HG02885 (cell line): Measurements from ENCODE around the gene DCAF6.
"Not testable (repeated sequence)": the region's sequence is repeated elsewhere in the genome, so short reads cannot be mapped to it uniquely, and the experiment has no call there.

Experiments
- ATAC-seq: cut with Tn5 transposase; IDR thresholded peaks from one replicate; pipeline ENCODE4 v1.9.1; 2021; ENCODE audit warnings: mild to moderate bottlenecking; ENCODE audit not compliant: unreplicated experiment, poor library complexity

The DCAF6 gene

GRCh38 chr1:167936068-167936929 lies at the start of gene DCAF6:
DCAF6 (plus strand) TSS chr1:167936683; CDS start chr1:167936912, 229 bp downstream.
- ATAC-seq, result peak; percentile 77

GRCh38 chr1:167887187-167887586 lies 49.3 kb upstream of the DCAF6 start:
- ATAC-seq, result not testable (repeated sequence)

- no peak for ATAC-seq
Measured at GRCh38 chr1:167890400-167890799, 46.1 kb upstream of the DCAF6 start.

GRCh38 chr1:167893798-167894197 lies 42.7 kb upstream of the DCAF6 start:
- ATAC-seq, result no peak

GRCh38 chr1:167898578-167899222 lies 37.8 kb upstream of the DCAF6 start:
- peak; percentile 22 for ATAC-seq

- peak; percentile 84 for ATAC-seq
Measured at GRCh38 chr1:167899253-167899681, 37.2 kb upstream of the DCAF6 start.

- no peak for ATAC-seq
Measured at GRCh38 chr1:167900907-167901306, 35.6 kb upstream of the DCAF6 start.

GRCh38 chr1:167904652-167905130 lies 31.8 kb upstream of the DCAF6 start:
- no peak for ATAC-seq

- no peak for ATAC-seq
Measured at GRCh38 chr1:167905182-167905581, 31.3 kb upstream of the DCAF6 start.

GRCh38 chr1:167905671-167906070 lies 30.8 kb upstream of the DCAF6 start:
- no peak for ATAC-seq

GRCh38 chr1:167909691-167910180 lies 26.7 kb upstream of the DCAF6 start:
- no peak for ATAC-seq

GRCh38 chr1:167910530-167910929 lies 26.0 kb upstream of the DCAF6 start:
- ATAC-seq, result no peak

- ATAC-seq, result no peak
Measured at GRCh38 chr1:167911413-167911812, 25.1 kb upstream of the DCAF6 start.

GRCh38 chr1:167912294-167912693 lies 24.2 kb upstream of the DCAF6 start:
- no peak for ATAC-seq

GRCh38 chr1:167913895-167914496 lies 22.5 kb upstream of the DCAF6 start, which contains the start of gene ADCY10:
ADCY10 (minus strand) TSS chr1:167914134; CDS start chr1:167905140, 8,994 bp downstream.
- no peak for ATAC-seq

GRCh38 chr1:167915569-167915968 lies 20.9 kb upstream of the DCAF6 start:
- no peak for ATAC-seq

- no peak for ATAC-seq
Measured at GRCh38 chr1:167916766-167917511, 19.5 kb upstream of the DCAF6 start.

GRCh38 chr1:167922023-167922422 lies 14.5 kb upstream of the DCAF6 start:
- ATAC-seq, result peak; percentile 66

- no peak for ATAC-seq
Measured at GRCh38 chr1:167922611-167923074, 13.8 kb upstream of the DCAF6 start.
